Dermis lymphatic vessel endothelial cell (primary cell): ENCODE data around the gene SCYGR3. TPM values are rescaled to one million over a fixed set of nuclear protein-coding genes. Genes with fewer than 3 reads are reported as not detected.

Experiments used
- total RNA-seq: library from RNA; depleted of rRNA; stranded (reverse); fragments of >200 nt; gene quantifications from 2 replicates; pipeline ENCODE4 v1.2.1, GENCODE V29; 2014

Gene SCYGR3, protein sequence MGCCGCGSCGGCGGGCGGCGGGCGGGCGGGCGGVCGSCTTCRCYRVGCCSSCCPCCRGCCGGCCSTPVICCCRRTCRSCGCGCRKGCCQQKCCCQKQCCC
- total RNA-seq = not detected in 2 replicates

DNA sequence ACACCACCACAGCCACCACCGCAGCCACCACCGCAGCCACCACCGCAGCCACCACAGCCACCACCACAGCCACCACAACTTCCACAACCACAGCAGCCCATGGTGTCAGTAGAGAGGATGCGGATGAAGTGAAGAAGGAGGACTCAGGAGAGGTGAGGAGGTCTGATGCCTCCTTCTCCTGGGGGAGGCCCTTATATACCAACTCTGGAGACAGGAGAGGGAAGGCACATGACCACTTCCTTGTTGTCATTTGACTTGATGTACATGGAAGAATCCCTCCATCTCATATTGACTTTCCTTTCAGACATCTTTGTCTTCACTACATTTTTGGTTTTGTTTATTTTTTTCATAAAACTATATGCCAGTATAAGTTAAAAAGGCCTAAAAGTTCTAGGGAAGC lies at the start of gene SCYGR3:
Gene SCYGR3, minus strand, starts transcription at position 101 of the 400 bp plus-strand sequence. Its CDS starts 0 bp downstream, at position 101.

DNA sequence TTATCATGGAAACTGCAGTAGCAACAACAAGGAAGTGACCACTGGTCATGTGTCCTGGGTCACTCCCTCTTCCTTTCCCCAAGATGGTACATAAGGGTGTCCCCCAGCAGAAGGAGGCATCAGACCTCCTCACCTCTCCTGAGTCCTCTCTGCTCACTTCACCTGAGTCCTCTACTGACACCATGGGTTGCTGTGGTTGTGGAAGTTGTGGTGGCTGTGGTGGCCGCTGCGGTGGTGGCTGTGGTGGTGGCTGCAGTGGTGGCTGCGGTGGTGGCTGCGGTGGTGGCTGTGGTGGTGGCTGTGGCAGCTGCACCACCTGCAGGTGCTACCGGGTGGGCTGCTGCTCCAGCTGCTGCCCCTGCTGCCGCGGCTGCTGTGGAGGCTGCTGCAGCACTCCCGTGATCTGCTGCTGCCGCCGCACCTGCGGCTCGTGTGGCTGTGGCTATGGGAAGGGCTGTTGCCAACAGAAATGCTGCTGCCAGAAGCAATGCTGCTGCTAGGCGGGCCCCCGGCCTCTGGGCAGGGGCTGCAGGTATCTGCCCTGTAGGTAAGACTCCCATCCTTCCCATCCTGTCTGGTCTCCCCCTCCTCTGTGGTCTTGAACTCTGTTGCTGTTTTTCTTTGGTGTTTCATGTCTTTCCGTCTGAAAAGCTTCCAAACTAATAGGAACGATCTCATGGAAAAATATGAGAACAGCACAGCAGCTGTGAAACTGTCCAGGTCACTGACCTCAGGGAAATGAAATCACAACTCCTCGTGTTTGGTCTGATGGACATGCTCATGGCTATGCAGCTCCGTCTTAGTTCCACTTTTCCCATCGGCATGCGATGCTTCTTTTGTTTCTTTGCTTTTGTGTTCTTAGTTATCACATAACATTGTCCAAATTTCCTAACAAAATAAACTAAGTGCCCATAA lies 2.9 kb upstream of the SCYGR3 start, which contains the start of gene SCYGR4:
Gene SCYGR4, plus strand, starts transcription at position 183 of the 915 bp plus-strand sequence. Its CDS starts 0 bp downstream, at position 183.

DNA sequence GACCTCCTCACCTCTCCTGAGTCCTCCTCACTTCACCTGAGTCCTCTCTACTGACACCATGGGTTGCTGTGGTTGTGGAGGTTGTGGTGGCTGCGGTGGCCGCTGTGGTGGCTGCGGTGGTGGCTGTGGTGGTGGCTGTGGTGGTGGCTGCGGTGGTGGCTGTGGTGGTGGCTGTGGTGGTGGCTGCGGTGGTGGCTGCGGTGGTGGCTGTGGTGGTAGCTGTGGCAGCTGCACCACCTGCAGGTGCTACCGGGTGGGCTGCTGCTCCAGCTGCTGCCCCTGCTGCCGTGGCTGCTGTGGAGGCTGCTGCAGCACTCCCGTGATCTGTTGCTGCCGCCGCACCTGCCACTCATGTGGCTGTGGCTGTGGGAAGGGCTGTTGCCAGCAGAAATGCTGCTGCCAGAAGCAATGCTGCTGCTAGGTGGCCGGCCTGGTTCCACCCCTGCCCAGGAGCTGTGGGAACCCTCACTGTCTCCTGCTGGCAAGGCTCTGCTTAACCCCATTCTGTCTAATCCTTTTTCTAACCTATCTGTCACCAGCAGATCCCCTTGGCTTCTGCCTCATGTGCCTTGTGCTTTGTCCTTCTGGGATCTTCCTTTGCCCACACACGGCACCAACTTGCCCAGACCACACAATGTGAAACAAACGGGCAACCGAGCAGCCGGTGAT lies 15.7 kb downstream of the SCYGR3 start, which contains the start of gene SCYGR2:
Gene SCYGR2, plus strand, starts transcription at position 59 of the 669 bp plus-strand sequence. Its CDS starts 0 bp downstream, at position 59.

Other genes starting within 250 kb of the SCYGR3 start
- gene TM4SF20, start 235.5 kb downstream of the SCYGR3 start, total RNA-seq = not detected in 2 replicates
- gene SCYGR1, start 226.9 kb downstream of the SCYGR3 start, total RNA-seq = not detected in 2 replicates
- gene AGFG1, start 142.7 kb downstream of the SCYGR3 start, total RNA-seq = 33.4 and 35.2 TPM in 2 replicates
- not detected in 2 replicates for gene SCYGR2, start 15.9 kb downstream of the SCYGR3 start, total RNA-seq
- not detected in 2 replicates for gene SCYGR4, start 2.7 kb upstream of the SCYGR3 start, total RNA-seq
- not detected in 2 replicates for gene SCYGR5, start 52.0 kb upstream of the SCYGR3 start, total RNA-seq
- not detected in 2 replicates for gene SLC19A3, start 103.2 kb upstream of the SCYGR3 start, total RNA-seq
- gene SCYGR6, start 109.9 kb upstream of the SCYGR3 start, total RNA-seq = not detected in 2 replicates
- not detected in 2 replicates for gene SCYGR7, start 113.5 kb upstream of the SCYGR3 start, total RNA-seq
- not detected in 2 replicates for gene SCYGR8, start 131.1 kb upstream of the SCYGR3 start, total RNA-seq
- gene CCL20, start 199.0 kb upstream of the SCYGR3 start, total RNA-seq = 0.95 and 2.1 TPM in 2 replicates